IMR-90 (cell line): Measurements from ENCODE around the gene COL18A1. TPM values are rescaled to one million over a fixed set of nuclear protein-coding genes. Genes with fewer than 3 reads are reported as not detected.

ENCODE experiments used
- ATAC-seq: fragments of 200-7000 bp; cut with Tn5 transposase; 2 replicates; pipeline ENCODE4 v1.9.1; 2020; ENCODE audit warnings: low read depth, mild to moderate bottlenecking, moderate library complexity
- BruUV-seq: library from RNA; stranded (reverse); fragments of 400-500 nt; replicated peaks from 2 replicates; lab custom pipeline; 2021; lab: Mats Ljungman, UMichigan
- CTCF ChIA-PET: fragments of 300-600 bp; formaldehyde crosslinking; extraction: SDS; loops from one replicate; lab custom pipeline; 2021; ENCODE audit warnings: antibody characterized with exemption; lab: Yijun Ruan, JAX
- POLR2A ChIA-PET: fragments of 300-600 bp; sonication (Branson Sonifier 250); formaldehyde crosslinking; loops from one replicate; lab custom pipeline; 2022; ENCODE audit warnings: antibody characterized with exemption; ENCODE audit not compliant: unreplicated experiment; lab: Charles Lee
- DNase-seq: peaks from one replicate; pipeline ENCODE4 v3.0.0; 2013
- H2AFZ ChIP-seq: replicated peaks from 2 replicates; pipeline ENCODE3; 2013; ENCODE audit warnings: low read length, mild to moderate bottlenecking; ENCODE audit not compliant: poor library complexity
- H2AK5ac ChIP-seq: 2 replicates; pipeline ENCODE4 v1.6.1; 2013; ENCODE audit warnings: low read depth, low read length, inconsistent platforms
- H2AK9ac ChIP-seq: replicated peaks from 2 replicates; pipeline ENCODE3; 2013; ENCODE audit warnings: mild to moderate bottlenecking, low read depth, low read length, moderate library complexity; ENCODE audit not compliant: poor library complexity
- H2BK120ac ChIP-seq: 2 replicates; pipeline ENCODE4 v1.6.1; 2013; ENCODE audit warnings: low read depth, low read length, inconsistent platforms
- H2BK15ac ChIP-seq: 3 replicates; pipeline ENCODE4 v1.6.1; 2013; ENCODE audit warnings: low read depth, low read length, inconsistent platforms
- H2BK20ac ChIP-seq: 2 replicates; pipeline ENCODE4 v1.6.1; 2013; ENCODE audit warnings: low read depth, mild to moderate bottlenecking, inconsistent platforms, low read length, moderate library complexity
- H2BK5ac ChIP-seq: 2 replicates; pipeline ENCODE4 v1.6.1; 2013; ENCODE audit warnings: mild to moderate bottlenecking, low read depth, low read length, inconsistent platforms; ENCODE audit not compliant: poor library complexity, severe bottlenecking
- H3K14ac ChIP-seq: replicated peaks from 2 replicates; pipeline ENCODE4 v1.6.1; 2013; ENCODE audit warnings: low read depth, low read length, inconsistent platforms
- H3K18ac ChIP-seq: 2 replicates; pipeline ENCODE4 v1.6.1; 2013; ENCODE audit warnings: low read depth, low read length, control low read depth
- H3K23ac ChIP-seq: 2 replicates; pipeline ENCODE4 v1.6.1; 2013; ENCODE audit warnings: low read depth, low read length, inconsistent platforms
- H3K27ac ChIP-seq: 2 replicates; pipeline ENCODE4 v1.5.1; 2013; ENCODE audit warnings: mild to moderate bottlenecking, control low read depth, low read length; ENCODE audit not compliant: insufficient read depth
- H3K27me3 ChIP-seq: 2 replicates; pipeline ENCODE4 v1.6.1; 2013; ENCODE audit warnings: low read length; ENCODE audit not compliant: control insufficient read depth, insufficient read depth
- H3K36me3 ChIP-seq: 2 replicates; pipeline ENCODE4 v1.6.1; 2013; ENCODE audit warnings: low read length, mixed read lengths; ENCODE audit not compliant: control insufficient read depth, insufficient read depth
- H3K4ac ChIP-seq: 2 replicates; pipeline ENCODE4 v1.6.1; 2013; ENCODE audit warnings: low read depth, low read length, inconsistent platforms
- H3K4me1 ChIP-seq: 2 replicates; pipeline ENCODE4 v1.6.1; 2013; ENCODE audit warnings: low read length, mixed read lengths; ENCODE audit not compliant: control insufficient read depth, insufficient read depth
- H3K4me2 ChIP-seq: 2 replicates; pipeline ENCODE4 v1.6.1; 2013; ENCODE audit warnings: low read depth, mild to moderate bottlenecking, control low read depth, low read length, moderate library complexity
- H3K4me3 ChIP-seq: 2 replicates; pipeline ENCODE4 v1.5.1; 2013; ENCODE audit warnings: low read depth, mild to moderate bottlenecking, control low read depth, low read length, moderate library complexity; ENCODE audit not compliant: insufficient read depth
- H3K56ac ChIP-seq: 2 replicates; pipeline ENCODE4 v1.6.1; 2013; ENCODE audit warnings: low read length, inconsistent platforms; ENCODE audit not compliant: insufficient read depth; ENCODE audit errors: extremely low read depth
- H3K79me1 ChIP-seq, 2 experiments: 2 replicates each; pipeline ENCODE4 v1.6.1; 2013; ENCODE audit warnings: low read length in 2 of 2, inconsistent platforms in 1 of 2, low read depth in 1 of 2
- H3K9ac ChIP-seq: 2 replicates; pipeline ENCODE4 v1.6.1; 2013; ENCODE audit warnings: low read depth, low read length, control low read depth
- H3K9me1 ChIP-seq: 2 replicates; pipeline ENCODE4 v1.6.1; 2013; ENCODE audit warnings: low read length, inconsistent platforms; ENCODE audit not compliant: insufficient read depth
- H3K9me3 ChIP-seq: 2 replicates; pipeline ENCODE4 v1.6.1; 2013; ENCODE audit warnings: low read length; ENCODE audit not compliant: control insufficient read depth, insufficient read depth
- H4K20me1 ChIP-seq: 2 replicates; pipeline ENCODE4 v1.6.1; 2013; ENCODE audit warnings: low read length, inconsistent platforms; ENCODE audit not compliant: insufficient read depth
- H4K5ac ChIP-seq: 2 replicates; pipeline ENCODE4 v1.6.1; 2013; ENCODE audit warnings: mild to moderate bottlenecking, low read depth, low read length, control low read depth
- H4K8ac ChIP-seq, 2 experiments: 2 replicates each; pipeline ENCODE4 v1.6.1; 2013; ENCODE audit warnings: low read depth in 2 of 2, low read length in 2 of 2, control low read depth in 1 of 2, inconsistent platforms in 1 of 2
- H4K91ac ChIP-seq: 2 replicates; pipeline ENCODE4 v1.6.1; 2013; ENCODE audit warnings: low read depth, low read length, inconsistent platforms; ENCODE audit not compliant: insufficient read depth
- CHD1 ChIP-seq: IDR thresholded peaks from 2 replicates; pipeline ENCODE4 v1.6.1; 2012; ENCODE audit warnings: low read depth, low read length, improper control_type of control experiment
- ELK1 ChIP-seq: fragments of 150-350 bp; IDR thresholded peaks from 2 replicates; pipeline ENCODE4 v1.6.1; 2016; ENCODE audit warnings: low read depth, mild to moderate bottlenecking, low read length, moderate library complexity, borderline replicate concordance
- FOS ChIP-seq: fragments of 150-350 bp; IDR thresholded peaks from 2 replicates; pipeline ENCODE4 v1.6.1; 2016; ENCODE audit warnings: low read depth, low read length
- MAFK ChIP-seq: IDR thresholded peaks from 2 replicates; pipeline ENCODE4 v1.6.1; 2012; ENCODE audit warnings: low read depth, low read length, improper control_type of control experiment
- MAZ ChIP-seq: IDR thresholded peaks from 2 replicates; pipeline ENCODE4 v1.6.1; 2012; ENCODE audit warnings: low read depth, mild to moderate bottlenecking, low read length, improper control_type of control experiment, moderate library complexity, borderline replicate concordance
- POLR2A ChIP-seq: IDR thresholded peaks from 2 replicates; pipeline ENCODE4 v1.6.1; 2012; ENCODE audit warnings: mild to moderate bottlenecking, low read depth, low read length
- RAD21 ChIP-seq: IDR thresholded peaks from 2 replicates; pipeline ENCODE4 v1.6.1; 2012; ENCODE audit warnings: low read length, improper control_type of control experiment
- WGBS, 2 experiments: methylation state at CpG; one replicate each; pipeline versions ENCODE4 v1.1.5 to v1.1.7; 2013; ENCODE audit warnings: missing lambda C conversion rate in 2 of 2; ENCODE audit not compliant: insufficient read length in 1 of 2; ENCODE audit errors: extremely low coverage in 2 of 2; 5-methylcytosine and 5-hydroxymethylcytosine counted together
- dilution Hi-C: fragments of 300-500 bp; cut with HindIII; formaldehyde crosslinking; loops from one replicate; pipeline ENCODE4 v1.14.3; 2018; ENCODE audit warnings: low sequenced_read_pairs; ENCODE audit not compliant: unreplicated experiment
- in situ Hi-C: fragments of 300-500 bp; cut with MboI; formaldehyde crosslinking; loops from 3 replicates; pipeline ENCODE4 v1.14.3; 2019; ENCODE audit warnings: low sequenced_read_pairs, inconsistent platforms, mixed read lengths
- intact Hi-C: fragments of 100-400 bp; cut with micrococcal nuclease; formaldehyde crosslinking; loops from 2 replicates; pipeline ENCODE4 v1.10.0; 2022
- polyA plus RNA-seq, 3 experiments: library from polyadenylated mRNA; depleted of rRNA; stranded (reverse); fragments of >200 nt; gene quantifications; 2 replicates each; pipeline ENCODE4 v1.2.3, GENCODE V29; 2012; ENCODE audit warnings: low replicate concordance in 1 of 3
- total RNA-seq: library from RNA; depleted of rRNA; stranded (reverse); fragments of >200 nt; gene quantifications from 2 replicates; pipeline ENCODE4 v1.2.3, GENCODE V29; 2012
- TF ChIP-seq, protein P1 (sequence below): conservative IDR thresholded peaks from 2 replicates; pipeline ENCODE4 v1.5.1; 2012; ENCODE audit warnings: mild to moderate bottlenecking, low read depth, low read length, improper control_type of control experiment

COL18A1 gene
- total and polyA plus RNA-seq, 2 of the 4 experiments (the other 2 are of a cell fraction): 4.3 to 46.7 TPM

DNA sequence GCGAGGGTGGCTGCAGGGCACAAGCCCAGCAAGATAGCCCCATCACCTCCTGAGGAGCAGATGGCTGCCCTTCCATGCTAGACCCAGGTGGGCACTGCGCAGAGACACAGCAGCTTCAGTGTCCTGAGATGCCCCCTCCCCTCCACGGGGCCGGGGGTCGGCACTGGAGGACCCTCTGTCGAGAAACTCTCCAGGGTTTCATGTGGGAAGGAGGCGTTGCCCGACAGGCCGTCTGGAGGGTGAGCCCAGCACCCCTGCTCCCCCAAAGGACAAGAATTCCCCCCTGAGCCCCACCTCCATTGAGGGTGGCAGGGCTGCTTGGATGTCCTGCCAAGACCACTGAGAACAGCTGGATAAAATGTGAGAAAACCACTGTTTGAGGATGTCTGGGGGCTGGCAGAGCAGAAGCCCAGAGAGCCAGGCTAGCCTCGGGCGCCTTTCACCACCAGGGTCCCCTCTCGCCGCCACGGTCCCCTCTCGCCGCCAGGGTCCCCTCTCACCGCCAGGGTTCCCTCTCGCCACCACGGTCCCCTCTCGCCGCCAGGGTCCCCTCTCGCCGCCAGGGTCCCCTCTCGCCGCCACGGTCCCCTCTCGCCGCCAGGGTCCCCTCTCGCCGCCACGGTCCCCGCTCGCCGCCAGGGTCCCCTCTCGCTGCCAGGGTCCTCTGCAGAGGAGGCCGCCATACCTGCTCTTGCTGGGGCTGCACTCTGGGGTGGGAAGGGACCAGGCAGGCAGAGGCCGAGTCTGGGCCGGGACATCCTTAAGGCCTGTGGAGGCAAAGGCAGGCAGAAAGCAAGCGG, 93.1 kb downstream of the COL18A1 start (continued):
- TF ChIP-seq ELK1: no peak

- Histone ChIP-seq H3K36me3 (peaks cover 64% of the 10 kb centered on the region), H2AFZ (no peak overlapping the region), H3K79me1 (peaks cover 0 to 8% of the 10 kb centered on the region in 2 experiments; a peak in 1 of 4 replicates), H4K5ac (no peak overlapping the region), H3K18ac (no peak overlapping the region), H2BK15ac (no peak overlapping the region), H2BK20ac (no peak overlapping the region), H3K27ac (no peak overlapping the region), H3K4me2 (no peak overlapping the region), H2BK120ac (no peak overlapping the region), H3K4me3 (no peak overlapping the region), H3K4ac (no peak overlapping the region), H3K4me1 (no peaks in the 10 kb centered on the region), H3K14ac (no peak overlapping the region), H3K9me1 (peaks cover 6% of the 10 kb centered on the region), H2BK5ac (no peak overlapping the region), H2AK9ac (no peak overlapping the region), H3K23ac (no peak overlapping the region), H4K20me1 (no peaks in the 10 kb centered on the region), H4K91ac (no peak overlapping the region), H3K56ac (no peak overlapping the region), H4K8ac (no peak overlapping the region), H3K27me3 (no peaks in the 10 kb centered on the region), H2AK5ac (no peak overlapping the region), H3K9me3 (no peaks in the 10 kb centered on the region), H3K9ac (no peak overlapping the region)
- WGBS, 2 experiments: 90% methylated on average over 5 of the region's 9 CpGs; no CpG with 5 or more reads in 1 of the 2 experiments
- no peak for DNase-seq
- BruUV-seq: no TSS peak
- TF ChIP-seq ELK1 (no peak), POLR2A (no peak), CHD1 (no peak), FOS (no peak), RAD21 (no peak), MAZ (no peak), MAFK (no peak)
- TF ChIP-seq, protein P1, sequence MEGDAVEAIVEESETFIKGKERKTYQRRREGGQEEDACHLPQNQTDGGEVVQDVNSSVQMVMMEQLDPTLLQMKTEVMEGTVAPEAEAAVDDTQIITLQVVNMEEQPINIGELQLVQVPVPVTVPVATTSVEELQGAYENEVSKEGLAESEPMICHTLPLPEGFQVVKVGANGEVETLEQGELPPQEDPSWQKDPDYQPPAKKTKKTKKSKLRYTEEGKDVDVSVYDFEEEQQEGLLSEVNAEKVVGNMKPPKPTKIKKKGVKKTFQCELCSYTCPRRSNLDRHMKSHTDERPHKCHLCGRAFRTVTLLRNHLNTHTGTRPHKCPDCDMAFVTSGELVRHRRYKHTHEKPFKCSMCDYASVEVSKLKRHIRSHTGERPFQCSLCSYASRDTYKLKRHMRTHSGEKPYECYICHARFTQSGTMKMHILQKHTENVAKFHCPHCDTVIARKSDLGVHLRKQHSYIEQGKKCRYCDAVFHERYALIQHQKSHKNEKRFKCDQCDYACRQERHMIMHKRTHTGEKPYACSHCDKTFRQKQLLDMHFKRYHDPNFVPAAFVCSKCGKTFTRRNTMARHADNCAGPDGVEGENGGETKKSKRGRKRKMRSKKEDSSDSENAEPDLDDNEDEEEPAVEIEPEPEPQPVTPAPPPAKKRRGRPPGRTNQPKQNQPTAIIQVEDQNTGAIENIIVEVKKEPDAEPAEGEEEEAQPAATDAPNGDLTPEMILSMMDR: no peak
- dilution Hi-C loops: no loop called here
- no peak for ATAC-seq
- ChIA-PET CTCF (no interaction called here), POLR2A (no interaction called here)
- intact Hi-C loops: no loop called here
- in situ Hi-C loops: no loop called here
Observed at GRCh38 chr21:45498646-45499000, 93.7 kb downstream of the COL18A1 start.
